ENCODE data around the gene NDUFS8.
A peak's percentile ranks its signal among the peaks of the same experiment; 100 is the strongest.

Gene NDUFS8

DNA sequence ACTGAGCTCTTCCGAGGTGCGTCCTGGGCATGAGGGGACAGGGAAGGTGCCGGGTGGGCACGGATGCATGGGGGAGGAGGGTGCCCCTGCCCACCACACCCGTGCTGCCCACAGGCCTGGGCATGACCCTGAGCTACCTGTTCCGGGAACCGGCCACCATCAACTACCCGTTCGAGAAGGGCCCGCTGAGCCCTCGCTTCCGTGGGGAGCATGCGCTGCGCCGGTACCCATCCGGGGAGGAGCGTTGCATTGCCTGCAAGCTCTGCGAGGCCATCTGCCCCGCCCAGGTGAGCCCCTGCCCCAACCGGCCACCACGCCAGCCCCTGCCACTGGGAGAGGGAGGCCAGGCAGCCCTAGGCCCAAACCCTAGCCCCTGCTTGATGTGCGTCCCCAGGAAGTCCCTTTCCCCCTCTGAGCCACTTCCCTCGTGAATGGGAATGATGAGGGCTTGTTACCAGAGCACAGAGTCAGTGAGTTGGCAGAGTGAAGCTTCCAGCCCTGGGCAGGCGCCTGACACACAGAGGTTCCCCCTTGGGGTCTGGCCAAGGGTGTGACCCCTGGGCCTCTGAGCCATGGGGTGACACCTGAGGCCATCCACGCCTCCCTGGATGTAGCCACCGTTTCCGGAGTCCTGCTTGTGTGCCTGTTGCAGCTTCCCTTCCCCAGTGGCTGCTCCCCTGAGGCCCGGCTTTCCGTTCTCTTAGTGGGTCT is 2.7 kb downstream of the NDUFS8 start:
- no peak for DNase-seq (ENCODE audit: low read depth)
- H3K4me3 ChIP-seq (ENCODE audit: low read depth, low read length), result no peak overlapping the region

DNA sequence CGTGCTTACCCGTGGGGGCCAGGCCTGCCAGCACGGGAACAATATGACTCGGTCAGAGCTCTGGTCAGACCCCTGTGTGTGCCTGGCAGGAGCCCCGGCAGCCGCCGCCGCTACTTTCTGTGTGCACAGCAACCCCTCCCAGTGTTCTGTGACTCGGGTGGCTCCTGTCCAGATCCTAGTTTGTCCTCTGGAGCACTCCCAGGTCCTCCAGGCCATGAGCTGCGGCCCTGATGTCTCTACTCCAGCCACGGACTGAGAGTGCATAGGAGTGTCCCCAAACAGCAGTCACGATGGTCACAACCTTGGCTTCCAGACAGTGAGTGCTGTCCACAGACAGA is 3.2 kb downstream of the NDUFS8 start:
- no peak for DNase-seq (ENCODE audit: low read depth)
- H3K4me3 ChIP-seq (ENCODE audit: low read depth, low read length), result no peak overlapping the region

DNA sequence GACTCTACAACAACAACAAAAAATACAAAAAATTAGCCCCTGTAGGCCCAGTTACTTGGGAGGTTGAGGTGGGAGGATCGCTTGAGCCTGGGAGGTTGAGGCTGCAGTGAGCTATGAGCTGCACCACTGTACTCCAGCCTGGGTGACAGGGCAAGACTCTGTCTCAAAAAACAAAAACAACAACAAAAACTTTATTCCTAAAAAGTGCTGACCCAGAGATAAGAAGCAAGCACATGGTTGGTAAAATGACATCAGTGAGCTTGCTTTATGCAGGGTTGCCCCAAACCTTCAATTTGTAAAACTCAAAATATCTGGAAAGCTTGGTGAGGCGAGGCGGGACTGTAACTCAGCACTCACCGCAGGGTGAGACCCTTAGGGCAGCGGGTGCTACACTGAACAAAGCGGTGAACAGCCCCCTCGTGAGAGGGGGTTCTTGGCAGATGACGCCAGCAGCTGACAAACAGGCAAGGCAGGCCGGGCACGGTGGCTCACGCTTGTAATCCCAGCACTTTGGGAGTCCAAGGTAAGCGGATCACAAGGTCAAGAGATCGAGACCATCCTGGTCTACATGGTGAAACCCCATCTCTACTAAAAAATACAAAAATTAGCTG is 4.9 kb downstream of the NDUFS8 start:
- no peak overlapping the region for H3K4me3 ChIP-seq (ENCODE audit: low read depth, low read length)

DNA sequence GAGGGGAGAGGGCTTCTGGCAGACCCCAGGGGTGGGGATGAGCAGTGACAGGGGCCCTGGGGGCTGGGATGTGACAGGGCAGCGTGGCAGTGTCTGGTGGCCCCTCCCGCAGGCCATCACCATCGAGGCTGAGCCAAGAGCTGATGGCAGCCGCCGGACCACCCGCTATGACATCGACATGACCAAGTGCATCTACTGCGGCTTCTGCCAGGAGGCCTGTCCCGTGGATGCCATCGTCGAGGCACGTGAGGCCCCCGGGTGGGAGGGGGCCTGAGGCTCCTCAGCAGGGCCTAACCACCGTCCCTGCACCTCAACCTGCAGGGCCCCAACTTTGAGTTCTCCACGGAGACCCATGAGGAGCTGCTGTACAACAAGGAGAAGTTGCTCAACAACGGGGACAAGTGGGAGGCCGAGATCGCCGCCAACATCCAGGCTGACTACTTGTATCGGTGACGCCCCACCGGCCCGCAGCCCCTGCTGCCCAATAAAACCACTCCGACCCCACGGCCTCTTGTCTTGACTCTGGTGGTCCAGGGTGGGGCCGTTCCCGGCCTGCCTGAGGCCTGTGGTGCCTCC is 5.7 kb downstream of the NDUFS8 start:
- H3K4me3 ChIP-seq (ENCODE audit: low read depth, low read length), result no peak overlapping the region
- no peak for DNase-seq (ENCODE audit: low read depth)

More for the DNA sequence above, 4.9 kb downstream of the NDUFS8 start:
- no peak for DNase-seq (ENCODE audit: low read depth)

DNA sequence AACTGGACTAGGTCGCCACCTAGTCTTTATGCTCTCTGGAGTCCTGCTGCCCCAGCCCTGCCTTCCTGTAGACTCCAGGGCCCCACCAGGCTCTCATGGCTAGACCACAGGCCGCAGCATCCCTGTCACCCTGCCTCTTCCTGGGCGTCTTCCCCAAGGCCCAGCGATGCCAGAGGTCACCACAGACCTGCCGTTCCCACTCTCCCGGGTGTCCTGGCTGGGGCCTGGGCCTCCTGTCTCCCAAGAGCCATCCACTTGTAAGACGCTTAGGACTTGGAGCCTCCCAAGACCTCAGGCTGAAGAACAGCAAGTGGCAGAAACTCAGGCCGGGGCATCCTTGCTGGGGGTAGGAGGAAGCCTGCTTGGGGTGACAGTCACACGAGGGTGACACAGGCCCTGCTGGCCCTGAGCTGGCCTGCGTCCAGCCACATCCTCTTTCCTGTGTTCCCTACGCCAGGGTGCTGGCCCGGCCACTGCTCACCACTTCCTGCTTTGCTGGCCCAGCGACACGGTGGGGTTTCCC is 6.3 kb downstream of the NDUFS8 start:
- no peak for DNase-seq (ENCODE audit: low read depth)

DNA sequence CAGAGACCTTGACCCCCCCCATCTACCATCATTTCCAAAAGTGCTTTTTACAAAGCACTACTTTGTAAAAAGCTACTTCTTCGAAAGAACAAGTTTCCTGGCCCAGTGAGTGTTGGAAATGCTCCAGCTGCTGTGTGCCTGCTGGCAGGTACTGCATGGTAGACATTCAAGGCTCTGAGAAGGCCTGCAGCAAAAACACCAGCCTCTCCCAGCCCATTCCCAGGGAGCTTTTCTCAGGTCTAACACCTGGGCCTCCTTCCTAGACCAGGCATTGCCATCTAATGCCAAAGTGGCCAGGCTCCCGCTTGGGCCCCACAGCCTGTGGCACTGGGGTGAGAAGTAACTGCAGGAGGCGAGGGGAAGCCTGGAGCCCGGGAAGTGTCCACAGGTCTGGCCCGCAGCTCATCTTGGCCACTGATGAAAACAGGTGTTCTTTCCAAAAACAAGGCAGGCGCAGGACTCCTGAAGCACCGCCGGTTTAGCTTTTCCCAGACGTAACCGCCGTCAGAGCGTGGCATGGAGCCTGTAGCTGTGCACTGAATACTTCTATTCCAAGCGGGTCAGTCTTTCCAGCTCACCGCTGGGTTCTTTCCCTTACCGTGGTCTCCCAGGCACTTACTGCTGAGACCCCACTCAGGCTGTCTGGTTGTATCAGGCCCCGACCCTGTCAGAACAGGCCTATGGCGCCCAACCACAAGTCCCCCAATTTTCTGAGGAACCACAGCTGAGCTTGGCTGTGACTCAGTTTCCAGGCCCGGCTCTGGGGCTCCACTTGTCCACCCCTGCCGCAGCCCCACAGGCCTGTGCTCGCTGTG is 7.1 kb downstream of the NDUFS8 start:
- DNase-seq (ENCODE audit: low read depth), result no peak
- H3K4me3 ChIP-seq (ENCODE audit: low read depth, low read length), result no peak overlapping the region

More for the DNA sequence above, 6.3 kb downstream of the NDUFS8 start:
- H3K4me3 ChIP-seq (ENCODE audit: low read depth, low read length), result no peak overlapping the region

DNA sequence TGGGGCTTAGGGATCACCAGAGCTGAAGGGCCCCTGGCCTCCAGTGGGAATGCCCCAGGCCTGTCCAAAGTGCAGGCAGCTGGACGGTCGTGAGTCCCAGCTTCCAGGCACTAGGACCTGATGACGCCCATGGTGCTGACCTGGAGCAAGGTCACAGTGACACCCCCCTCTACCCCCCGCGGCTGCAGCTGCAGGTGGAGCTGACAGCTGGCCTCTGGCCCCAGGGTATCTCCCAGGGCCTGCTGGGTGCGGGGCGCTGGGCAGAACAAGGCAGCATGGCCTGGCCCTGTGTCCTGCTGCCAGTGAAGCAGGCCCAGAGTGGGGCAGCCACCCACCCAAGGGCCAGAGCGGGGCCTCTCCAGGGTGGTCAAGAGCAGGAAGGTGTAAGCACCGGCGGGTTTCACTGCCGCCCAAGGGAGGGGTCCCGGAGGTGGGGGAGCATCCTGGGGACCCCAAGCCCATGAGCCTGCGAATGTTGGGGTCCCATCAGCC is 7.8 kb downstream of the NDUFS8 start:
- H3K4me3 ChIP-seq (ENCODE audit: low read depth, low read length), result peak overlapping the region; percentile 72

DNA sequence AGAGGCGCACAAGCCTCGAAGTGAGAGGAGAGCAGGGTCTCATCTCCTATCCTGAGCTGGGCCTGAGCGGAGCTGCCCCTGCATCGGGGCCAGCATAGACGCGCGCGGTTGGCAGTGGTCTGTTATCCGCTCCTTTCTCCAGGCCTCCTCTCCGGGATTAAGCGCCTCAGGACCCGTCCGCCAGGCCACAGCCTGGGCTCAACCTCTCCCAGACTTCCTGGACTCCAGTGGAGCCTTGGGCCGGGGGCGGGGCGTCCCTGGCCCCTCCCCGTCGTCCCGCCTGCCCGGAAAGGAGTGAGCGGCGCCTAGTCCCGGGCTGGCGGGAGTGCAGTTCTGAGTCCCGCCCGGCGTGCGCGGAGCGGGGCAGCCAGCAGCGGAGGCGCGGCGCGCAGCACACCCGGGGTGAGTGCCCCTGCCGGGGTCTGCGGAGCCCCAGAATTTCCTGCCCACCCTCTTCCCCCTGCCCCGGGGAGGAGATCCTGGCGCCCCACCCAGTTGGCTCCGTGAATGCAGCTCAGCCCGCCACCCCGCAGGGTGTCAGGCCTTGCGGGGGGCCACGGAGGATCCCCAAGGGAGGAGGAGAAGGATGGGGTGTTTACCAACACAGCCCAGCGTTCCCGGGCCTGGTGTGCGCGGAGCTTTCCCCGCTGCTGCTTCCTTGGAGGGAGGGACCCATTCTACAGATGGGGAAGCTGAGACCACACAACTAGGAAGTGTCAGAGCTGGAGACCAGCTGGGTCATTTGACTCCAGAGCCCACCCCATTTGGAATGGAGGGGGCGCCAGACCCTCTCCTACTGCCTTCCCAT is 8.4 kb downstream of the NDUFS8 start, which contains the start of gene TCIRG1:
Gene TCIRG1, plus strand, starts transcription at position 308 of the 808 bp plus-strand sequence. CDS start 2,247 bp downstream, outside the sequence.
- no peak for DNase-seq (ENCODE audit: low read depth)
- peak within 1 kb of the TSS; percentile 72 for H3K4me3 ChIP-seq (ENCODE audit: low read depth, low read length)

More for the DNA sequence above, 7.8 kb downstream of the NDUFS8 start:
- DNase-seq (ENCODE audit: low read depth), result no peak

DNA sequence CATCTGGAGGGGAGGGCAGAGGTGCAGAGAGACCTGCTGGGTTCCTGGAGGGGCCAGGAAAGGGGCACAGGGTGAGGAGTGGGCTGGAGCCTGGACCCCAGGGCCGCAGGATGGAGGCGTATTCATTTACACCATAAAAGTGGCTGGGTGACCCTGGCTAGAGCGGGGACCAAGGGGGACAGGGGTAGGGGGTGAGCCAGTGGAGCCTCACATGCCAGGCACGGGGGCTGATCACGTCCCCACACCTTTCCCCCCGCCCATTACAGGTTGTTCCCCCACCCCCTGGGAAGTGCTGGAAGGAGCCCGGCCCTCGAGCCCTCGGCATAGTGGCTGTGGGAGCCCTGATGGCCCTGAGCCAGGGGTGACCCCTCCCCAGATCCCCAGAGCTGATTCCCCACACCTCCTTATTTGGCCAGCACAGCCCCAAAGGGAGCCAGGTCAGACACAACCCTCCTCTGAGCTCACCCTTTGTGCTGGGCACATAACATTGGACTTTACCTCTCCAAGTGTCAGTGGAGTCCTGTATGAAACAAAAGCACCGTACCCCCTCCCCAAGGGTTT is 9.1 kb downstream of the NDUFS8 start:
- H3K4me3 ChIP-seq (ENCODE audit: low read depth, low read length), result peak overlapping the region; percentile 72
- DNase-seq (ENCODE audit: low read depth), result no peak

DNA sequence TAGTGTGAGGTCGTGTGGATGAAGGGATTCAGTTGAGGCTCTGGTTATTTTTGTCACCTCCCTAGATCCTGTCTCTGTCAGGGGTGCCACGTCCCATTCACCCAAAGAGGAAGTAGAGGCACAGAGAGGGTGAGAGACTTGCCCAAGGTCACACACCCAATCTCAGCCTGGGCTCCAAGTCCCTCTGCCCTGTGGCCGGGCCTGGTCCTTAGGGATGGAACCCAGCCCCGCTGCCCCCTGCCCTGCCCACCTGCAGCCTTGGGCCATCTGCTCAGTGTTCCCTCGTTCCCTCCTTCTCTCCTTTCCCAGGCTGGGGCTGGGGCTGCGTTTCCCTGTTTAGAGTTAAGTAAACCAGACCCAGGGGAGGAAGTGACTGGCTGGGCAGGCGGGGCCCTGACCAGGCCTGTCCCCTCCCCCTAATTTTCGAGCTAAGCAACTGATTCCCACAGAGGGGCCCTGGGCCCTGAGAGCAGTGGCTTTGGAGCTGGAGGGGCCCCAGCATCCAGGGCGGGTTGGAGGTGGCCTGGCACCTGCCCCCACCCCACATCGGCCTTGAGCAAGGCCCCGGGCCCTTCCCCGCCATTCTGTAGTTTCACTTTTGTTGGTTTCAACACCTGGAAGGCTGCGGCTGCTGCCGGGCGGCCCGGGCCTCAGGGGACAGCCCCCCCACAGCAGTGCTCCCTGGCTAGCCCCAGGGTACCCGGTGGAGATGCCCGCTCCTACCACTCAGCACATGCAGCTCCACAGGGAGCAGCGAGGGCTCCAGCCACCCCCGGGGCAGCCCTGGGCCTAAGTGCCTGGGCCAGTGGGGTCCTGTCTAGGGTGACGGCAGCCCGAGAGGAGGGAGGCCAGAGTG is 9.8 kb downstream of the NDUFS8 start:
- DNase-seq (ENCODE audit: low read depth), result peak; percentile 38
- H3K4me3 ChIP-seq (ENCODE audit: low read depth, low read length), result peak overlapping the region; percentile 72

DNA sequence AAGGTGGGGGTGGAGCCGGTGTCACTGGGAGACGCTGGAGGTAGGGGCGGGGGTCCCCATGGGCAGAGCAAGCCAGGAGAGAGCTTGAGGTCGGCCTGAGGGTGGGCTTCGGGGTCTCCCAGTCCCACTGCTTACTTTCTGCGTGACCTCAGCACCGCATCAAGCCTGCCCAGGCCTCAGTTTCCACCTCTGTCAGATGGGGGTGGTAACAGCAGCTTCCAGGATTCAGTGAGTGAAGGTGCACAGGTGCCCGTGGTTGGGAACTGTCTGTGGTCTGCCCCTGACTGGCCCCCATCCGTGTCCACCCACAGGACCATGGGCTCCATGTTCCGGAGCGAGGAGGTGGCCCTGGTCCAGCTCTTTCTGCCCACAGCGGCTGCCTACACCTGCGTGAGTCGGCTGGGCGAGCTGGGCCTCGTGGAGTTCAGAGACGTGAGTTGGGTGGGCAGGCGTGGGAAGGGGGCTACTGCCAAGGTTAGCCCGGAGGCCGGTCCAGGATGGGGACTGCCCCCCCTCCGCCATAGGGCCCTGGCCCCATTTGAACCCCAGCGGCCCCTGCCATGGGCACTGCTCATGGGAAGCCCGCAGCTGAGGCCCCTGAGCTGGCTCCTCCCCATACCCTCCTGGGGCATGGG is 10.6 kb downstream of the NDUFS8 start:
- peak overlapping the region; percentile 72 for H3K4me3 ChIP-seq (ENCODE audit: low read depth, low read length)
- no peak for DNase-seq (ENCODE audit: low read depth)

DNA sequence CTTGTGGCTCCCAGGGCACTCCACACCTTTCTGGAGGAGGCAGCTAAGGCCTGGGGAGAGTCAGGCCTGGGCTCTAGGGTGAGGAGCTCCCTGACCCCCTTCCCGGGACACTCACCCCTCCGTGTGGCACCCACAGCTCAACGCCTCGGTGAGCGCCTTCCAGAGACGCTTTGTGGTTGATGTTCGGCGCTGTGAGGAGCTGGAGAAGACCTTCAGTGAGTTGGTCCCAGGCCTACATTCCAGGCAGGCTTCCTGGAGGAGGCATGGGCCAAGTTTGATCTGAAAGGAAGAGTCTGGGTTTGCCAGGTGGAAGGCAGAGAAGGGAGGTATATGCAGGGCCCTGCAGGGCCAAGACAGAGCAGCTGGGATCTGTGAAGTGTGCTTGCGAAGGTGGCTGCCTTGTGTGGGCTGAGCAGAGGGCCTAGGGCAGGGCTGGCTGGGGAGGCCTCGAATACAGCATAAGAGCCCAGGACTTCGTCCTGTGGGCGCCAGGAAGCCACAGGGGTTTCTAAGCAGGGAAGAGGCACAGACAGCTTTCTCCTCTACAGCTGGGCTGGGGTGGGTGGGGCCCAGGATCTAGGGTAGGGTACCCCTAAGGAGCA is 11.2 kb downstream of the NDUFS8 start:
- DNase-seq (ENCODE audit: low read depth), result no peak
- no peak overlapping the region for H3K4me3 ChIP-seq (ENCODE audit: low read depth, low read length)

DNA sequence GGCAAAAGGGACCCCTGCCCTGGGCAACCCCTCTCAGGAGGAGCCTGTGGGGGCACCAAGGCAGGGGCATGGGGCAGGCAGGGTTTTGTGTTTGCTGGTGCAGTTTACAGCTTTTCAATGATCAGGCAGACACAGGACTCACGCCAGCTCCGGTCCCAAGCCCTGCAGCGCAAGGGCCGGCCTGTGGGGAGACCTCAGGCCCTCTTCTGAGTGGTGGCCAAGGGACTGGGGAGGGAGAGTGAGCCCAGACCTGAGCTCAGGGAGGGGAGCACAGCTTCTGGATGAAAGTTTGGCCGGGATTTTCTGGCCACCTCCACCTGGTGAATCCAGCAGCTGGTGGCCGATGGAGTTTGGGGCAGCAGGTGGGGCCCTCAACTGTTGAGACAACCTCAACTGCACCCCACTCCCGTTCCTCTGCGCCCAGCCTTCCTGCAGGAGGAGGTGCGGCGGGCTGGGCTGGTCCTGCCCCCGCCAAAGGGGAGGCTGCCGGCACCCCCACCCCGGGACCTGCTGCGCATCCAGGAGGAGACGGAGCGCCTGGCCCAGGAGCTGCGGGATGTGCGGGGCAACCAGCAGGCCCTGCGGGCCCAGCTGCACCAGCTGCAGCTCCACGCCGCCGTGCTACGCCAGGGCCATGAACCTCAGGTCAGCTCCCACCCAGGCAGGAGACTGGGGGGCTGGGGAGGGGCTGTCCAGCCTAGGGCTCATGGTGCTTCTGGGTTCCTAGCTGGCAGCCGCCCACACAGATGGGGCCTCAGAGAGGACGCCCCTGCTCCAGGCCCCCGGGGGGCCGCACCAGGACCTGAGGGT is 11.9 kb downstream of the NDUFS8 start:
- H3K4me3 ChIP-seq (ENCODE audit: low read depth, low read length), result no peak overlapping the region
- DNase-seq (ENCODE audit: low read depth), result no peak

DNA sequence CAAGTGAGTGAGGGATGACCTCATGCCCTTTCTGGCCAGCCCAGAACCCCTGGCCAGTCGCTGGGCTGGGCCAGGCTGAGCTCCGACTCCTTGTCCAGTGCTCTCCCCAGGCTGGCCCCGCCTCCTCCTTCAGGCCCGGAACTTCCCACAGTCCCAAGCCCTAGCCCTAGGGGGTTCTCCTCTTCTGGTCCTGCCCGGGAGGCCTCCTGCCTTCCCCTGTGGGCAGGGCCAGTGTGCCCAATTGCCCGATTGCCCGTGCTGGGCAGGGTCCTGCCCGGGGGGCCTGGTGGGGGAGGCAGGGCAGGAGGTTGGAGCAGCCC is 12.5 kb downstream of the NDUFS8 start:
- no peak for DNase-seq (ENCODE audit: low read depth)
- no peak overlapping the region for H3K4me3 ChIP-seq (ENCODE audit: low read depth, low read length)

DNA sequence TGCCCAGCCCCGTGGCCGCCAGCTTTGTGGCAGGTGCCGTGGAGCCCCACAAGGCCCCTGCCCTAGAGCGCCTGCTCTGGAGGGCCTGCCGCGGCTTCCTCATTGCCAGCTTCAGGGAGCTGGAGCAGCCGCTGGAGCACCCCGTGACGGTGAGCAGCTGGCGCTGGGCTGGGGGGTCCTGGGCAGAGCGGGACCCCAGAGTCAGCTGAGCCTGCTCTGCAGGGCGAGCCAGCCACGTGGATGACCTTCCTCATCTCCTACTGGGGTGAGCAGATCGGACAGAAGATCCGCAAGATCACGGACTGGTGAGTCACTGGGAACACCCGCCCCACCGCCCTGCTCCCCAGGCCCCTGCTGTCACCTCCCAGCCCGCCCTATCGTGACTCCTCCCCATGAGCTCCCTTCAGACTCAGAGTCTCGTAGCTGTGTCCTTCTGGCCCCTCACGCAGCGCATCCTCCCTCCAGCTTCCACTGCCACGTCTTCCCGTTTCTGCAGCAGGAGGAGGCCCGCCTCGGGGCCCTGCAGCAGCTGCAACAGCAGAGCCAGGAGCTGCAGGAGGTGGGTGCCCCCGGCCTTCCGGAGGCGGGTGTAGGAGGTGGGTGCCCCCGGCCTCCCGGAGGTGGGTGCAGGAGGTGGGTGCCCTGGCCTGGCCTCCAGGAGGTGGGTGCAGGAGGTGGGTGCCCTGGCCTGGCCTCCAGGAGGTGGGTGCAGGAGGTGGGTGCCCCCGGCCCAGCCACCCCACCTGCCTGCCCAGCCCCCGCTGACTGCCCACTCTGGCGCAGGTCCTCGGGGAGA is 13.1 kb downstream of the NDUFS8 start:
- H3K4me3 ChIP-seq (ENCODE audit: low read depth, low read length), result no peak overlapping the region
- DNase-seq (ENCODE audit: low read depth), result peak; percentile 56
